DND-41 (cell line): ENCODE results near the gene SYNGR3.

Source experiments
- CTCF ChIP-seq: IDR thresholded peaks from 2 replicates; pipeline ENCODE4 v1.5.1; 2012; ENCODE audit warnings: borderline replicate concordance, low read length, moderate library complexity, mild to moderate bottlenecking; ENCODE audit not compliant: poor library complexity, severe bottlenecking; ENCODE audit errors: extremely low read depth
- EZH2 ChIP-seq: IDR thresholded peaks from 3 replicates; pipeline ENCODE4 v1.6.1; 2012; ENCODE audit warnings: borderline replicate concordance, low read depth, mild to moderate bottlenecking, moderate library complexity, low read length, inconsistent platforms; ENCODE audit not compliant: severe bottlenecking

DNA sequence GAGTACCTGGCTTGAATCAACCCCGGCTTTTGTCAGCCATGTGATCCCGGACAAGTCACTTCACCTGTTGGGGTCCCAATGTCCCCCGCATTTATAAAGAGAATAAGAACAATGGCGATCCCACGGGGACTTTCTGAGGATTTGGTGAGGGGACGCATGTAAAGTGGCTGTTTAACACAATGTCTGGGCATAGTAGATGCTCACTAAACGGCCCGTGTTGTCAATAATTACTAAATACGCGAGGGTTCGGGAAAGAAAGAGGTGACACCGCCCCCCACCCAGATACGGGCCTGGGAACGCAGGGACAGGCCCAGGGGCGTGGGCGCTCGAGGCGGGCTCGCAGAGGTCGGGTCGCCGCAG, 1.8 kb downstream of the SYNGR3 start:
- no peak for TF ChIP-seq CTCF
- no peak for TF ChIP-seq EZH2
